GM23338 (cell line): Measurements from ENCODE around the gene CFHR1.

Experiments
- CREB1 ChIP-seq: fragments of 250-450 bp; sonication (Bioruptor Pico); IDR thresholded peaks from 2 replicates; pipeline ENCODE4 v1.5.0; 2020; ENCODE audit warnings: low read depth, mild to moderate bottlenecking, moderate library complexity
- CTCF ChIP-seq, 2 experiments: fragments of 200-600 bp in 1 of 2; sonication (generic) in 1 of 2; conservative IDR thresholded peaks; 2 replicates each; pipeline versions ENCODE4 v1.5.1 to v1.6.1; 2016 to 2017; ENCODE audit warnings: antibody characterized with exemption in 2 of 2, low read depth in 2 of 2, mild to moderate bottlenecking in 2 of 2, moderate library complexity in 1 of 2
- ETS1 ChIP-seq: IDR thresholded peaks from 2 replicates; pipeline ENCODE4 v1.6.1; 2016; ENCODE audit warnings: antibody characterized with exemption
- EZH2 ChIP-seq: fragments of 200-600 bp; sonication (generic); IDR thresholded peaks from one replicate; pipeline ENCODE4 v1.8.0; 2017; ENCODE audit warnings: antibody characterized with exemption, mild to moderate bottlenecking, low read depth; ENCODE audit not compliant: unreplicated experiment
- EZH2phosphoT487 ChIP-seq: fragments of 200-600 bp; sonication (generic); IDR thresholded peaks from one replicate; pipeline ENCODE4 v1.8.1; 2018; ENCODE audit warnings: antibody characterized with exemption; ENCODE audit not compliant: unreplicated experiment
- JUNB ChIP-seq: IDR thresholded peaks from one replicate; pipeline ENCODE4 v1.6.1; 2016; ENCODE audit warnings: antibody characterized with exemption; ENCODE audit not compliant: unreplicated experiment
- NANOG ChIP-seq: IDR thresholded peaks from 2 replicates; pipeline ENCODE4 v1.6.1; 2016; ENCODE audit warnings: antibody characterized with exemption, borderline replicate concordance
- POLR2AphosphoS5 ChIP-seq: IDR thresholded peaks from 2 replicates; pipeline ENCODE4 v1.6.1; 2016; ENCODE audit warnings: antibody characterized with exemption, low read depth
- REST ChIP-seq: IDR thresholded peaks from one replicate; pipeline ENCODE4 v1.6.1; 2018; ENCODE audit warnings: antibody characterized with exemption; ENCODE audit not compliant: unreplicated experiment
- ZNF331 ChIP-seq: fragments of 250-450 bp; sonication (Bioruptor Pico); IDR thresholded peaks from 2 replicates; pipeline ENCODE4 v1.5.0; 2020; ENCODE audit warnings: low read depth, mild to moderate bottlenecking, moderate library complexity
- ZNF462 ChIP-seq: fragments of 250-450 bp; sonication (Bioruptor Pico); IDR thresholded peaks from 2 replicates; pipeline ENCODE4 v1.5.0; 2020; ENCODE audit warnings: mild to moderate bottlenecking, moderate library complexity

- TF ChIP-seq POLR2AphosphoS5 (no peak), CTCF (conservative IDR thresholded peaks at IDR 0.05; ENCODE audit: low read depth in 2 of 2) (no peak), REST (no peak), EZH2 (no peak), EZH2phosphoT487 (no peak), ZNF462 (CRISPR knock-in tag) (no peak), CREB1 (CRISPR knock-in tag) (no peak), ZNF331 (no peak), JUNB (no peak), NANOG (no peak), ETS1 (no peak)
Measured at GRCh38 chr1:196797891-196798290, 21.6 kb upstream of the CFHR1 start.
